GM18502 (cell line): ENCODE results near the gene ABCB6.

ENCODE experiments used
- ATAC-seq: cut with Tn5 transposase; IDR thresholded peaks from one replicate; pipeline ENCODE4 v1.9.1; 2021; ENCODE audit warnings: mild to moderate bottlenecking; ENCODE audit not compliant: unreplicated experiment, poor library complexity

ABCB6 gene

DNA sequence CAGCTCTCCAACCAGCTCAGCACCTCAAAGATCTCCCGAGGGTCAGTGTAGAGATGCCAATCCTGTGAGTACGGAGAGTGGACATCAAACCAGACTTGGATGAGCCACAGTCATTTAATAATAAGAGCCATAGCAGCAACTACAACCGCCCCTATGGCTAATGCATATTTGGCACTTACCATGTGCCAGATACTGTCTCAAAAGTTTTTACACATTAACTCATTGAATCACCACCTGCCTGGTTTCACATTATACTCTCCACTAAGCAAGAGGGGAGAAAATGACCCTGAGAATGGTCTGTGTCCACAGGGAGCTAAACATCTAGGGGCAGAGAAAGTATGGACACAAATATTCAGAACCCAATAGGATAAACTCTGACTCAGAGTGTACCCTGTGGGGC lies 44.6 kb downstream of the ABCB6 start:
- ATAC-seq = no peak

DNA sequence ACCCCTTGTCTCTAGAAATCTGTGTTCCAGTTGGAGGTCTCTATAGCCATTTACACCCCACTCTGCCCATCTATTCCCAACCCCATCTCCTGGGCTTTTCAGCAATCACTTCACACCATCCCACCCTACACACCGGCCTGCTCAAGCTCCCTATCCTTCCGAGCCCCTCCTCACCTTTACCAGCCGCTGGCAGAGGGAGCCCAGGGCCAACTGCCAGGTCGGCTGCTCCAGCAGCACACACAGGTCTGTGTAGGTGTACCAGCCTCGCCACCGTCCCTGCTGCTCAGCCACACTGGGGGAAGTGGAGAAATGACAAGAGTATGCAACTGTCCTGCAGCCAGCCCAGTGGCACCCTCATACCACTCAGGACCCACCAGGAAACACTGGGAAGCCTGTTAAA lies 45.6 kb downstream of the ABCB6 start:
- ATAC-seq = no peak

DNA sequence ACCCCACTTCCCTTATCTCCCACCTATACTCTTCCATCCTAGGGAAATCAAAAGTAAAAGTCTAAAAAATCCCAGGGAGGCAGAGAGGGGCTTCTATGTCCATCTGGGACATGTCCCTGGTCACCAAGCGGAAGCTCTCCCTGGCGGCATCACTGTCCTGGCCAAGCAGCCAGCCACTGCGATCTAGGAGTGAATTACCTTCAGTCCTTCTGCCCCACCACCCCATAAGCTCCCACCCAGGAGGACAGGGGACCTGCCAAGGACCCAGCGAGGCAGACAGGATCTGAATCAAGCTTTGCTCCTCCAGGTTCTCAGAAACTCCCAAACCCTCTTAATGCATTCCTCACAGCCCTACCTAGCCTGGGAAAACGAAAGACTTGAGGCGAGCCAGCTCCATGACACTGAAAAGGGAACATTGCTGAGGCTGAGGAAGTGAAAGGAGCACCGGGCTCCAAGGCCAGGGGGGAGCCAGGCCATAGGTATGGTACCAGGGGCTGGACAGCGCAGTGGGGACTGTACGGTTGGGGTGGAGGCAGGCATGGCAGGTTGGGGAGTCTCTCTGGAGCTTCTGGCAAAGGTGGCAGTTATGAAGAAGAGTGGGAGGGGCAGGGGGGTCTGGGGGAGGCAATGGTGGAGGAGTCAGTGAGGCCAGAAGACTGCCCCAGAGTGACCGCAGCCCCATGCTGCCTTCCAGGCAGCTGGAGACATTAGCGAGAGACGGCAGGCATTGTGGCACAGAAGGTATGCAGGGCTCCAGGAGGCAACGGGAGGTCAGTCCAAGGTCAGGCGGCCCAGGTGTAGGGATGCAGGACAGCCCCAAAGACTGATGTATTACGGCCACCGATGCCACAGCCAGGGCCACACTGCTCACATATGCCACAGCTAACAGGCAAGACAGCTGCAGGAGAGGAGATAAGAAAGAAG lies 46.3 kb downstream of the ABCB6 start:
- ATAC-seq = no peak

DNA sequence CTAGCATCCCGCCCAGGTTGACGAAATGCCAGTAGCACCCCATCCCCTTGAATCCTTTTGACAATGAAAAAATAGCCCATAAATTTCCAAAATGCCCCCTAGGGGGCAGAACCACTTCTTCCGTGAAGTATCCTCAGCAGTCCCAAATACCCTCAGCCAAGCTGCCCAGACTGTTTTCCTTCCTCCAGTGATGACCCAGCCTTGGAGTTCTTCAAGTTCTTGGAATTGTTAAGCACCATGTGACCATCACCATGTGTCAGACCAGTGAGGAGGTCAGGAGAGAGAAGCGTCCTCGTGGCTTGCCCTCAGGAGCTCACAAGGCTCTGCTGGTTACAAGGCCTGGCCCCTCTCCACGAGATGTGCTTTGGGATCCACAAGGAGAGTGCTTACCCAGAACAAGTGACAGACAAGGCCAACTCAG lies 47.5 kb downstream of the ABCB6 start:
- no peak for ATAC-seq

DNA sequence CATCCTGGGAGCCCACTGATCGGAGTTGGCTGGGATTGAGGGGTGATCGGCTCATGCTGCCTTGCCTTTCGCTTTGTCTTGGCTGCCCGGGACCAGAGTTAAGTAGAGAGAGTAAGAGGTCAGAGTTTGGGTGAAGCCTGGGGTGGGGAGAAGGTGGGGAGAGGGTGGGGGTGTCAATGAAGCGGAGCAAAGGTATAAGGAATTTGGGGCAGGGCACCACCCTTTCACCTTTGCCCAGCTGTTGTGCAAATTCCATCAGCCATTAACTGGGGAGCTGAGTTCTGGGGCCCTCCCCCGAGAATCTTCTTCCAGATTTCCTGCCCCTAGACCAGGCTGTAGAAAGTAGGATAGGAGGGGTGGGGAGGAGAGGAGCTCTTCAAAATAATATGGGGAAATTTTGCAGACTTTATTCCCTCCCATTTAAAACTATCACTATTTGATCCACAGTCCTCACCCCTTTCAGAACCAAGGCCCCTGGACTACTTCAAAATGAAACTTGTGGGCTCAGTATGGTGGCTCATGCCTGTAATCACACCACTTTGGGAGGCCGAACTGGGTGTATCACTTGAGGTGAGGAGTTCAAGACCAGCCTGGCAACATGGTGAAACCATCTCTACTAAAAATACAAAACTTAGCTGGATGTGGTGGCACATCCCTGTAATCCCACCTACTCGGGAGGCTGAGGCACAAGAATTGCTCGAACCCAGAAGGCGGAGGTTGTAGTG lies 48.7 kb downstream of the ABCB6 start, which contains the start of gene SLC23A3:
Gene SLC23A3 (minus strand): TSS at position 100 of the 725 bp plus-strand sequence. CDS start 45 bp downstream, at position 55.
- ATAC-seq = no peak

DNA sequence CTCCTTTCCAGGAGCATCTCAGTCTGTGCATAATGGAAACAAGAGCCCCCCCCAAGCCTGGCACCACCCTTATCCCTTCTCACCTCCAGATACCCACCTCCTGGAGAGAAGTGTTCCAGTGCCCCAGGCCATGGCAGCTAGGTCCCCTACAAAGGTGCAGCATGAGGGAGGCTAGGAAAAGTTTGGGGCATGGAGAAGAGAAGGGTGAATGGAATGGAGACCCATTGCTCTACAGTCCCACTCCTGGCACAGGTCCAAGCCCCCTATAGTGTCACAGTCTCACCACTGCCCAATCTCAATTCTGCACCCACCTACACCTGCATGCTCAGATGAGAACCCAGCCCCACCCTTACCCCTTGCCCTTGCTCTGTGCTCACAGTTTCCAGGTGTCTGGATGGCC lies 49.8 kb downstream of the ABCB6 start:
- ATAC-seq = no peak

DNA sequence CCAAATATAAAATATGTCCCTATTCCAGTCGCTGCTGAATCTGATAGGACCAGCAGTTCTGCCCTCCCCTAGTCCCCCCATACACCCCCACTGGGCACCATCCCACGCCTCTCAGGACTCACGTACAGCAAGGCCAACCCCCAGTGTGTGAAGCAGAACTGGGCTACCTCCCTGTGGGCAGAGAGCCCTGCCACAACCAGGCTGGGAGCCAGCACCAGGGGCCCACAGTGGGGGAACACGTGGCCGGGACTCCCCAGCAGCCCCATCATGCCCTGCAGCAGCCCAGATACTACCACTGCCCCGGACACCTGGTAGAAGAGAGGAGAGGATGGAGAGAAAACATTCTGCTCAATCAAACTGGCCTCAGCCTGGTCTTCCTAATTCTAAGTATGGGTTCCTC lies 50.2 kb downstream of the ABCB6 start:
- no peak for ATAC-seq

DNA sequence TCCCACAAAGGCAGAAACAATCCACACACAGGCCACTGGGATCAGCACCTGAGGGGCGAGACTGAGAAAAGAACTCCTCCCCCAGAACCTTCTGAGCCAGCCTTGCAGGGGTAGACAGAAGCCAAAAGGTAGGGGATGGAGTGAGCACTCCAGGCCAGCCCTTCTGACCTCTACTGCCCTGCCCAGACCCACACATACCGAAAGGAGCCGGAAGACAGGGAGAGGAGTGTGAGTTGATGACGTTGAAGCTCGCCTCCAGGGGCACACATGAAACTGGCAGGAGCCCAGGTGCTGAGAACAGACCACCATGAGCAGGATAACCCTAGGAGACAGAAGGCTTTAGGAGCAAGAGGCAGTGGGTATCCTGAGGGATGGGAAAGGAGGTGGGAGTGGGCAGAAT lies 50.8 kb downstream of the ABCB6 start:
- no peak for ATAC-seq

DNA sequence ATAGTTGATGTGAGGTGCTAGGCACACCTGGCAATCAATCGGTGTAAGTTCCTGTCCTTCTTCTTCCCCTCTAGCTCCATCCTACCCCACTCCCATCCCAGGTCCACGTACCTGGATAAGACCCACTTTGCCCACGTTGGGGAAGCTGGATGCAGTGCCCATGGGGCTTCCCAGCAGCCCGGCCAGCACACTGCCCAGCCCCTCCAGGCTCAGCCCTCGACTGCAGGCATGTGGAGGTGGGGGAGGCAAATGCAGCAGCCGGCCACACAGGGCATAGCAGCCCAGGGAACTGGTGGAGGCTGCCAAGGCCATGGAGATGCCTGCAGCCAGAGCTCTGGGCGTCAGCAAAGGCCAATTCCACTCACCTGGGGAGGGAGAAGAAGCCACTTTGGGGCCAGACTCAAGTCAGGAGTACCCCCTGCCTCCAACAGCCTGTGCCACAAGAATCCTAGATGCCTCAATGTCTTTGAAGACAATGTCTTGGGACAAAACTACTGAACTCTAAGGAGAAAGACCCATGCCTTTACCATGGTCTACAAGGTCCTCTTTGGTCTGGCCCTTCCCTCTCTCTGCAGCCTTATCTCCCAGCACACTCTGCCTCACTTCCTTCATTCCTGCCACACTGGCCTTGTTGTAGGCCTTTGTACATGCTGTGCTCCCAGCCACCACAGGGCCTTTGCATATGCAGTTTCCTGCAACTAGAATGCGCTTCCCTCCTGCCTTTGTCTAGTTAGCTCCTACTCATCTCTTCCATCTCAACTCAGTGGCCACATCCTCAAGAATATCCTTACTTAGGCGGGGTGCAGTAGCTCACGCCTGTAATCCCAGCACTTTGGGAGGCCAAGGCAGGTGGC lies 53.5 kb downstream of the ABCB6 start:
- ATAC-seq = no peak

DNA sequence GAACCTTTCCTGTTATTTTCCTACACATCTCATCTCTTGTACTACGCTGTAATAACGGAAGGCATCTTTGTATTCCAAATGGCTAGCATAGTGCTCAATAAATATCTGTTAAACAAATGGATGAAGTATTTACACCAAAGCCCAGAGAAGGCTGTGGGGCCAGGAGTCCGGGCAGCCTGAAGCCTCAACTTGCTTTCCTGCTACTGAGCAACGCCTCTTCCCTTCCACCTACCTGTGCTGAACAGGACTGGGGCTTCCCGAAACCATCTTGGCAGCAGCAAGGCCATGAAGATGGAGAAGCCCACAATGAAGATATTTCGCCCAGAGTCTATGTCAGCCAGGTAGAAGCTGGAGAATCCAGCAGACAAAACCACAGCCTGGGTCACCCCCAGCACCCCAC lies 55.6 kb downstream of the ABCB6 start:
- ATAC-seq = no peak

DNA sequence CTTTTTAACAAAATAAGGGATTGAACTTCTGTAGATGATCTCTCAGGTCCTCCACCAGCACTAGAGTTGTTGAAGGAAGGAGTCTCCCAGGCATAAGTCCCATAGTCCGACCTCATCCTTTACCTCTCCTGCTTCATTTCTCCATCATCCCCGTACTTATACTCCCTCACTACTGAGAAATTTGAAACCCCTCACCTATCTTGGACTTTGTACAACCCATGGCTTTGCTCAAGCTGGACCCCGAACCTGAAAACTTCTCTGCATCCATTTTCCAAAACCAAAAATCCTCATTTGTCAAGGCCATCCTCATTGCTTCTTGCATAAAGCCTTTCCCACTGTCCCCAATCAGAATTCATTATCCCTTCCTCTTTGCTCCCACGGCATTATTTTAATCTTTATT lies 57.7 kb downstream of the ABCB6 start:
- no peak for ATAC-seq

DNA sequence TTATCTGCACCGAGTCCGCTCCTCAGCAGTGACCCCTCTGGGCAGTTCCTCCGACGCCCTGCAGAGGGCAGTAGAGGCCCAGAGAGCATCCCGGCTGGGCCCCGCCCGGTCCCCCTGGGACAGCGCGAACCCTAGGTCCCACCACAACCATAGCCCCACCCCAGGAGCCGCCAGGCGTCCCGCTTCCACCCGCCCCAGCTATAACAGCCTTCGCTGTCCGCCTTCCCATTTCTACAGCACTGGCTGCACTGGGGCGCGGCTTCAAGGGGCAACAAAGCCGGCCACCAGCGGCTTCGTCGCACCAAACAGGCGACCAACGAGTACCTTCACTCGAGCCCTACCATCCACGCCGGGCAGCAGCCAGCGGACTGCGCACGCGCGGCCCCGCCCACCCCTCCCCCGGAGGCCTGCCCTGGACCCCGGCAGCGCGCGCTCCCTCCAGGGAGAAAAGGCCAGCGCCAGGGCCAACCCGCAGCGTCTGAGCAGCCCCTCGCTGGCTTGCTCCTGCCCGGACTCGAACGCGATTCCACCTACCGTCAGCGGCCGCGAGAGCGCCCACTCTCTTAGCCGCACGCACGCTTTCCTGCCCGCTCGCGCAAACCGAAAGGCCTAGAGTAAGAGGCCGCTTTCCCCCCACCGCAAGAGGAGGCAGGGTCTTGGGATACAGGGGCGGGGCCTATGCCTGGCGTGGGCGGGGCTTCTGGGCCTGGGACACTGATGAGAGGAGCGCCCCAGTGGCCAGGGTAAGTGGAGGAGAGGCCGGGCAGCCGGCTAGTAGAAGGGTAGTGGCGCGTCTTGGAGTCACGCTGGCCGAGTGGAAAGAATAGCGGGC lies 58.4 kb downstream of the ABCB6 start, which contains the start of gene NHEJ1:
Gene NHEJ1 (minus strand): TSS at position 630 of the 832 bp plus-strand sequence. CDS start 2,453 bp downstream, outside the sequence.
- ATAC-seq = peak; percentile 86
